Astrocyte of the cerebellum (primary cell): ENCODE data around the gene SOWAHD.
A peak's percentile ranks its signal among the peaks of the same experiment; 100 is the strongest.
"Not testable (repeated sequence)": the region's sequence is repeated elsewhere in the genome, so short reads cannot be mapped to it uniquely, and the experiment has no call there.

ENCODE experiments used
- DNase-seq: peaks from one replicate; pipeline ENCODE4 v3.0.0-alpha.2; 2011; ENCODE audit warnings: low read depth
- H3K4me3 ChIP-seq: 2 replicates; pipeline ENCODE4 v1.5.1; 2011; ENCODE audit warnings: mild to moderate bottlenecking, low read depth, low read length, moderate library complexity
- in situ Hi-C: cut with HindIII; loops from 2 replicates; pipeline ENCODE4 v1.10.0; 2017; ENCODE audit warnings: low sequenced_read_pairs
- TF ChIP-seq, protein P1 (sequence below): IDR thresholded peaks from 2 replicates; pipeline ENCODE4 v1.5.1; 2012; ENCODE audit warnings: low read length, low read depth, moderate library complexity, mild to moderate bottlenecking; ENCODE audit errors: missing control alignments

Gene SOWAHD

GRCh38 chrX:119745283-119745848 is 13.0 kb upstream of the SOWAHD start:
- no peak overlapping the region for H3K4me3 ChIP-seq
- DNase-seq = no peak
- TF ChIP-seq, protein P1, sequence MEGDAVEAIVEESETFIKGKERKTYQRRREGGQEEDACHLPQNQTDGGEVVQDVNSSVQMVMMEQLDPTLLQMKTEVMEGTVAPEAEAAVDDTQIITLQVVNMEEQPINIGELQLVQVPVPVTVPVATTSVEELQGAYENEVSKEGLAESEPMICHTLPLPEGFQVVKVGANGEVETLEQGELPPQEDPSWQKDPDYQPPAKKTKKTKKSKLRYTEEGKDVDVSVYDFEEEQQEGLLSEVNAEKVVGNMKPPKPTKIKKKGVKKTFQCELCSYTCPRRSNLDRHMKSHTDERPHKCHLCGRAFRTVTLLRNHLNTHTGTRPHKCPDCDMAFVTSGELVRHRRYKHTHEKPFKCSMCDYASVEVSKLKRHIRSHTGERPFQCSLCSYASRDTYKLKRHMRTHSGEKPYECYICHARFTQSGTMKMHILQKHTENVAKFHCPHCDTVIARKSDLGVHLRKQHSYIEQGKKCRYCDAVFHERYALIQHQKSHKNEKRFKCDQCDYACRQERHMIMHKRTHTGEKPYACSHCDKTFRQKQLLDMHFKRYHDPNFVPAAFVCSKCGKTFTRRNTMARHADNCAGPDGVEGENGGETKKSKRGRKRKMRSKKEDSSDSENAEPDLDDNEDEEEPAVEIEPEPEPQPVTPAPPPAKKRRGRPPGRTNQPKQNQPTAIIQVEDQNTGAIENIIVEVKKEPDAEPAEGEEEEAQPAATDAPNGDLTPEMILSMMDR = no peak
- in situ Hi-C loops = no loop called here

DNA sequence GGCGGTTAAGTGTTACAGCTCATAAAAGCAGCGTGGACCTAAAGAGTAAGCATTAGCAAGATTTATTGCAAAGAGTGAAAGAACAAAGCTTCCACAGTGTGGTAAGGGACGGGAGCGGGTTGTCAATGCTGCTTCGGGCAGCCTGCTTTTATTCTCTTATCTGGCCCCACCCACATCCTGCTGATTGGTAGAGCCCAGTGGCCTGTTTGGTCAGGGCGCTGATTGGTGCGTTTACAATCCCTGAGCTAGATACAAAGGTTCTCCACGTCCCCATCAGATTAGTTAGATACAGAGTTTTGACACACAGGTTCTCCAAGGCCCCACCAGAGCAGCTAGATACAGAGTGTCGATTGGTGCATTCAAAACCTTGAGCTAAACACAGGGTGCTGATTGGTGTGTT is 8.3 kb upstream of the SOWAHD start:
- in situ Hi-C loops, DNase-seq, H3K4me3 ChIP-seq: not testable (repeated sequence)

DNA sequence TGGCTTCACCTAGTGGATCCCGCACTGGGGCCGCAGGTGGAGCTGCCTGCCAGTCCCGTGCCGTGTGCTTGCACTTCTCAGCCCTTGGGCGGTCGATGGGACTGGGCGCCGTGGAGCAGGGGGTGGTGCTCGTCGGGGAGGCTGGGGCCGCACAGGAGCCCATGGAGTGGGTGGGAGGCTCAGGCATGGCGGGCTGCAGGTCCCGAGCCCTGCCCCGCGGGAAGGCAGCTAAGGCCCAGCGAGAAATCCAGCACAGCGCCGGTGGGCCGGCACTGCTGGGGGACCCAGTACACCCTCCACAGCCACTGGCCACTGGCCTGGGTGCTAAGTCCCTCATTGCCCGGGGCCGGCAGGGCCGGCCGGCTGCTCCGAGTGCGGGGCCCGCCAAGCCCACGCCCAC is 7.6 kb upstream of the SOWAHD start:
- H3K4me3 ChIP-seq, DNase-seq, in situ Hi-C loops: not testable (repeated sequence)

- TF ChIP-seq, protein P1 = no peak
- in situ Hi-C loops = no loop called here
- no peak overlapping the region for H3K4me3 ChIP-seq
- DNase-seq = no peak
These were observed 5.4 kb upstream of the SOWAHD start for GRCh38 chrX:119753001-119753400.

DNA sequence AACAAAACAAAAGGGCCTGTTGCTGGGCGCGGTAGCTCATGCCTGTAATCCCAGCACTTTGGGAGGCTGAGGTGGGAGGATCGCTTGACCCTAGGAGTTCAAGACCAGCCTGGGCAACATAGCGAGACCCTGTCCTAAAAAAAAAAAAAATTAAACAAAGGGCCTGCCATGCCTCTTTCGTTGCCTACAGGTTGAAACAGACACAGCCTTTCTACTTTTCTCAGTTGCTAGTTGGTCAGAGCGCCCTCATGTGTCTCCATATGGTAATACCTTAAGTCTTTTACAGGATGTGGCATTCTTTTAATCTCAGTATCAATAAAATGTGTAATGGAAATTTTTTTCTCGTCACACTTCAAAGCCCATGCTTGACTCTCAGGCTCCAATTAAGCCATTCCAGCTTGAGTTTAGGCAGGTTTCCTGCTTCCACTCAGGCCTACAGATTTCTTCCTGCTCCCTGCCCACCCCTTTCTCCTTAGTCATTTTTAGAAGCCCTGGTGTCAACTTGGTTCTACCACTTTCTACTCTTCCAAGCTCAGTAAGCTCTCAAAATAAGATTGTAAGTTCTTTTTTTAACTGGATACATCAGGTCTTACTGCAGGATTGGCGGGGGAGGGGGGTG is 4.6 kb upstream of the SOWAHD start:
- in situ Hi-C loops = no loop called here
- TF ChIP-seq, protein P1 = peak; percentile 39
- H3K4me3 ChIP-seq = no peak overlapping the region

GRCh38 chrX:119755981-119756533 is 2.3 kb upstream of the SOWAHD start:
- TF ChIP-seq, protein P1 = no peak
- in situ Hi-C loops = no loop called here
- H3K4me3 ChIP-seq = no peak overlapping the region
- DNase-seq = no peak

More for the DNA sequence above, 4.6 kb upstream of the SOWAHD start:
- peak; percentile 11 for DNase-seq

GRCh38 chrX:119756926-119757635 is 1.3 kb upstream of the SOWAHD start:
- no peak for DNase-seq
- no peak overlapping the region for H3K4me3 ChIP-seq
- TF ChIP-seq, protein P1 = no peak
- in situ Hi-C loops = no loop called here
